HG02759 (cell line): ENCODE data around the gene SMCO4.

Experiments used
- ATAC-seq: cut with Tn5 transposase; IDR thresholded peaks from one replicate; pipeline ENCODE4 v1.9.1; 2021; ENCODE audit warnings: mild to moderate bottlenecking, moderate library complexity; ENCODE audit not compliant: unreplicated experiment

The SMCO4 gene

GRCh38 chr11:93529707-93530467 is 13.3 kb downstream of the SMCO4 start:
- ATAC-seq: peak; percentile 41

DNA sequence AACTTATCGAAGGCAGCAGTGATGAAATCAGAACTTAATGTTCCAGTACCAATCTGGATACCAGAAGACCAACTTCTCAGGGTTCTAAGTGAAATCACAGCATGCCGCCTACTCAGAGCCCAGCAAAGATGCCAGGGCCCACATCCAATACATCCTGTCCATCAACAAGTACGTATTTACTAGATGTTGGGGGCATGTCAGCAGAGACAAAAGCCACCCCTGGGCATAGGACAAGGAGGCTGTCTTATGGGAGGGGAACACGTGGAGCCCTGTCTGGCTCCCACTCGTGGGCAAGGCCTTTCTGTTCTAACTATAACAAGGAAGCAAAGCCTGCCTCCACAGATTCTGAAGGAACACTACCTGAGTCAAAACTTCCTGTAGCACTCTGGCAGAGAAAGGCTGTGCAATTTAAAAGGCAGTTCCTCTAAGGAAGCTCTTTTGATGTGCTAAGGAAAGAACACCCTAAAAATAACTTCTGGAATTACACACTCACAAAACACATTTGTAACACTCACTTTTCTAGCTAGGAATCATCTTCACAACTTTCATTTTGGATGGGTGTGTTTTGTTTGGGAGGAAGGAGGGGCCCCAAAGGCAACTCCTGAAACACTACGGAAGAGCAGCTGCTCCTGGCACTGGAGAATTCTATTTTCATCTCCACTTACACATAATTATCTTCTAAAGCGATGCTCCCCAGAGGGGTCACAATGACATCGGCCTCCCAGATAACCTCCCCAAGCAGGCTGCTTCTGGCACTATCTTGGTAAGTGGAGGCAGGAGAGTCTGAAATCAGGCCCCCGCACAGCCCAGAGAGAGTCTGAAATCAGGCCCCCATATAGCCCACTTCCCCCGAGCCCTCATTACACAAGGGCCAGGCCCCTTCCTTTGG is 14.2 kb downstream of the SMCO4 start:
- no peak for ATAC-seq

- no peak for ATAC-seq
Measured at GRCh38 chr11:93528252-93528651, 14.9 kb downstream of the SMCO4 start.

DNA sequence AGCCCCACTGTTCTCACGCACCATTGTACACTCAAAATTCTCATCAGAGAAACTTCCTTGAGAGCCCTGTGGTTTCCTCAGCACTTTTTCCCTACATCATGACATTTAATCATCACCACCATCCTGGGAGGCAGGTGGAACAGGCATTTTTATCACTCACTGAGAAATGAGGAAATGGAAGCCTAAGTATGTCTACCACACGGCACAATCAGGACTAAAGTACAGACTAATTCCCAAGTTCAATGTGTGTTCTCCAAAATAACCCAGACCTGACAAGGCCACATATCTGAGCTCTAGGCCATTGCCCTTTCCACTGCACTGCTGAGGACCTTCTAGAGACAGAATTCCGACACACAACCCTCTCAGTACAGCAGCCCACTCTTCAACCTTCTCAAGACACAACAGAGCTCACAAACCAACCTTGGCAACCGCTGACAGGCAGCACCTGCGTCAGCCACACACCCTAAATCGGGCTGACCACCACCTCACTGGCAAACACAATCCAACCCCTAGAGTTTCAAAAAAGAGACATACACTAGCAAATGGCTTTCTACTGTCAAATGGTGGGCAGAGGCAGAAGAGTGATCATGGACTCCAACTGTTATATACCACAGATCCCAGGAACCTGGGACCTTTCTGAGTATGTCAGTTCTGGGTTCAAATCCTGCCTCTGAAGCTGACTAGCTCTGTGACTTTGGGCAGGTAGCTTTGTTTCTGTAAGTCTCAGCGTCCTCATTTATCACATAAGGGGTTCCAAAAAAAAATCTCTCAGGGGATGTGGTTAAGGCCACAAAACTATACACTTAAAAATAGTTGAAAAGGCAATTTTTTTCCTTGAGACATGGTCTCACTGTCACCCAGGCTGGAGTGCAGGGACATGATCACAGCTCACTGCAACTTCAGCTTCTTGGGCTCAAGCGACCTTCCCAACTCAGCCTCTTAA is 16.3 kb downstream of the SMCO4 start:
- peak; percentile 24 for ATAC-seq

DNA sequence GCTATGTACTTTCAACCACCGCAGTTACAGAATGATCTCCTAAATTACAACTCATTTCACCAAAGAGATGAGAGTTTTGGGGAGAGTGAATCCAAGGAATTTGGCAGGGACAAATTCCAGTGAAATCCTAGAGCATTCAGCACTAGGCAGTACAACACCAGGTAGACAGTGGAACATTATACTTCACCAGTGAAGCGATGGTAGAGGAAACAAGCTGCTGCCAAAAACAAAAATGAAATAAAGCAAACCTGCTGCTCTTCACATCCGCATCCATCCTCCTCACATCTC is 16.9 kb downstream of the SMCO4 start:
- ATAC-seq: peak; percentile 21

- no peak for ATAC-seq
Measured at GRCh38 chr11:93525601-93526345, 17.4 kb downstream of the SMCO4 start.

DNA sequence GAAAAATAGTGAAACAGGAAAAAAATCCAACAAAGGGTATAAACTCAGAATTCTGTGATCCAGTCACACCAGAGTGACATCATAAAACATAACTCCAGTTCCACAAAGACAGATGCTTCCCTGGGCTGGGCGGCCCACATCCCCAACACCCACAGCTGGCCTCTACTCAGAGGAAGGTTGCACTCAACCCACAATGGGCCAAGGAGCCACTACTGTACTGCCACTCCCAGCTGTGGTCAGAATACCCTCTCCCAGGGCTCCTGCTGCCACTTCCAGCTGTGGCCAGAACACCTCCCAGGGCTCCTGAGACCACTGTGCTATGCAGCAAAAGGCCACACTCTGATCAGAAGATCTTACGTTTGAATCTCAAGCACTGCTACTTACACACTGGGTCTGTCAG is 18.3 kb downstream of the SMCO4 start:
- ATAC-seq: no peak

- ATAC-seq: peak; percentile 35
Measured at GRCh38 chr11:93524173-93524536, 19.0 kb downstream of the SMCO4 start.

DNA sequence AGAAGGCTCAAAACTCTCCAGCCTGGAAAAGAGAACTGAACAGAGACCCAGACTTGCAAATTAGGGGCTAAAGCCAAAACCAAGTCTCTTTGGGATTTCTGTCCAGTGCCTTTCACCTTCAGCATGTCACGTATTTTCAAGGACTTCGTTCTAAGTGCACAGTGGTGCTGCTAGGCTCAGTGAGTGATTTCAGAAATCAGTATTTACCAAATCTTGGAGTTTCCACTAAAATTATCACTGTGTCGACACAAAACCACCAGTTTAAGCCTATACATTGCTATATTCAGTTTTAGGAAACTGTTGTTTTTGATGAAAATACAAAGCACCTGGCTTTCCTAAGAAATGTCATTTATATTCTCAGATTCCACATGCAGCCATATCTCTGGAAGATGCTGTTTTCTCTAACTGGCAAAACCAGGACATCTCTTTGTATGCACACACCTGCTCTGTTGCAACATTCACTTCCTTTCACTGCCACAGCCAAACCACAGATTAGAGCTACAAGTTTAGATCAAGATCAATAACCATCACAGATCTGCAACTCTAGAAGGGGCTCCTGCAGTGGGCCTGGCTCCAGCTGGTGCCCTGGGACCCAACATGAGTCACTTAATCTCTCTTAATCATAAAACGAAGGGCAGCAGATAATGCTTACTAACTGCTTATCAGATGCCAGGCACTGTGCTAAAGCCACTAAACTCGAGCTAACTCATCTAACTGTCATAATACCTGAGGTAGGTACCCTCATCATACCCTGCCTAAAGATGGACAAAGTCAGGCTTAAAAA is 22.3 kb downstream of the SMCO4 start:
- ATAC-seq: no peak

- ATAC-seq: no peak
Measured at GRCh38 chr11:93519179-93519578, 24.0 kb downstream of the SMCO4 start.

DNA sequence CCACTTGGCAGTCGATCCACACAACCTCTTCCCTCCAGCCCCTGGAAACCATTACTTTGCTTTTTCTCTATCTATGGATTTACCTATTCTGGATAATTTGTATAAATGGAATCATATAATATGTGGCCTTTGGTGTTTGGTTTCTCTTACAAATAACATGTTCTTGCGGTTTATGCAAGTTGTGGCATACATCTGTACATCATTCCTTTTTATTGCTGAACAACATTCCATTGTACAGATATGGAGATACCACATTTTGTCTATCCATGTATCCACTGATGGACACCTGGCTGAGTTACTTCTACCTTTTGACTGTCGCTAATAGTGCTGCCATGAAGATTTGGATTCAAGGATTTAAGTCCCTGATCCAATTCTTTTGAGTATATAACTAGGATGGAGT is 25.1 kb downstream of the SMCO4 start:
- no peak for ATAC-seq

GRCh38 chr11:93517611-93518010 is 25.6 kb downstream of the SMCO4 start:
- ATAC-seq: no peak

DNA sequence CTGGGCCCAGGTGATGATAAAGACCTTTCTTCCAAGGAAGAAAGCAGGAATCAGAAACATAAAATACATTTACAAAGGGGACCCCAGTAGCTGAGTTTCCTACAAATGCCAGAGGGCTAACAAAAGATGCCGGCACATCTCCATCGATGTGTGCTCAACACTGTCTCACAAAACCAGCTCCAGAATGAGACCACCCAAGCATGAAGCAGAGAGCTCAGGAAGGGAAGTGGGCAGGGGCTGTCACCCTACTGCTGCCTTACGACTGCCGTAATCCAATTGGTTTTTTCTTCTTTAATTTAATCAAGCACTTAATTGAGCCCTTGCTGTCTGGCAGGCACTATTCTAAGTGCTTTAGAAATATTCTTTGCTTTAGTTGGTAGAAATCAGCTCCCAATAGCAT is 26.1 kb downstream of the SMCO4 start:
- no peak for ATAC-seq

- ATAC-seq: no peak
Measured at GRCh38 chr11:93515441-93516025, 27.7 kb downstream of the SMCO4 start.

GRCh38 chr11:93514712-93515111 is 28.5 kb downstream of the SMCO4 start:
- ATAC-seq: no peak

DNA sequence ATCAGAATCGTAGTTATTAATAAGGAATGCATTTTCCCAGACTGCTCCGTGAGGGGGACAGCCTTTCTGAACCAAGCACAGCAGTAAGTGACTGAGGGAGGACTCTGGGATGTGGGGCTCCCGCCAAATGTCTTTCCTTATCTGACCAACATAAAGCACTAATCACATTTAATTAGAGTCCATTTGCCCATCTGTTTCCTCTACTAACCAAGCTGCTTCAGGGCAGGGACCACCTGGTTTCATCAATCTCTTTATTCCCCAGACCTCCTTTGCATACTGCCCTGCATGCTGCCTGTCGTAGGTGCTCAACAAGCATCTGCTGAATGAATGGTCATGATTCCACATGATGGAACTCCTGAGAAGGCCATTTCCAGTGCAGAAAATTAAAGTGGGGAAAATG is 29.4 kb downstream of the SMCO4 start:
- ATAC-seq: no peak

GRCh38 chr11:93512949-93513667 is 30.1 kb downstream of the SMCO4 start:
- ATAC-seq: peak; percentile 75

DNA sequence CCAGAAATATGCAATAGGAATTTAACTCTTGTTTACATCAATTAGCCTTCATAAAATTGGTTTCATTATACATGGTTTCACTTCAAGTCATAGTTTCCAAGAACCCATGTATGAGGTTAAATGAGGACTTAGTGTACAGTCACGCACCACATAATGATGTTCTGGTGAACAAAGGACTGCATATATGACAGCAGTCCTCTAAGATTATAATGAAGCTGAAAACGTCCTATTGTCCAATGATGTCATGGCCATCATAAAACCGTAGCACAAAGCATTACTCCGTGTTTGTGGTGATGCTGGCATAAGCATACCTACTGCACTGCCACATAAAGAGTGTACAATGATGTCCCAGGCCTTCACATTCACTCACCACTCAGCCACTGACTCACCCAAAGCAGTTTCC is 31.1 kb downstream of the SMCO4 start:
- peak; percentile 83 for ATAC-seq
